Skeletal muscle cell (primary cell): ENCODE results near the gene YPEL5.

Experiments
- DNase-seq: peaks from one replicate; pipeline ENCODE4 v3.0.0-alpha.2; 2010; ENCODE audit warnings: low read depth
- H3K4me3 ChIP-seq: 2 replicates; pipeline ENCODE4 v1.5.1; 2011; ENCODE audit warnings: low read depth, mild to moderate bottlenecking, control low read depth, low read length, moderate library complexity

Gene YPEL5

GRCh38 chr2:30193104-30193681, 46.4 kb downstream of the YPEL5 start:
- H3K4me3 ChIP-seq: no peak overlapping the region
- DNase-seq: no peak

GRCh38 chr2:30194421-30194820, 47.6 kb downstream of the YPEL5 start:
- H3K4me3 ChIP-seq: no peak overlapping the region
- DNase-seq: no peak

GRCh38 chr2:30195016-30195415, 48.2 kb downstream of the YPEL5 start:
- H3K4me3 ChIP-seq: no peak overlapping the region
- DNase-seq: no peak

GRCh38 chr2:30197570-30198192, 50.9 kb downstream of the YPEL5 start:
- no peak for DNase-seq
- H3K4me3 ChIP-seq: no peak overlapping the region

GRCh38 chr2:30201990-30202389, 55.2 kb downstream of the YPEL5 start:
- no peak overlapping the region for H3K4me3 ChIP-seq
- no peak for DNase-seq

- no peak for DNase-seq
- no peak overlapping the region for H3K4me3 ChIP-seq
Measured at GRCh38 chr2:30203156-30203555, 56.3 kb downstream of the YPEL5 start.

- no peak for DNase-seq
- no peak overlapping the region for H3K4me3 ChIP-seq
Measured at GRCh38 chr2:30204281-30204680, 57.5 kb downstream of the YPEL5 start.

GRCh38 chr2:30205456-30205855, 58.6 kb downstream of the YPEL5 start:
- no peak overlapping the region for H3K4me3 ChIP-seq
- DNase-seq: no peak

GRCh38 chr2:30206461-30207430, 59.9 kb downstream of the YPEL5 start:
- no peak for DNase-seq
- no peak overlapping the region for H3K4me3 ChIP-seq

- no peak overlapping the region for H3K4me3 ChIP-seq
- DNase-seq: no peak
Measured at GRCh38 chr2:30208453-30208852, 61.6 kb downstream of the YPEL5 start.

- DNase-seq: no peak
- H3K4me3 ChIP-seq: no peak overlapping the region
Measured at GRCh38 chr2:30209227-30209626, 62.4 kb downstream of the YPEL5 start.
